Neural cell (in vitro differentiated cells): ENCODE measurements around the gene SERPINI2.

Experiments used
- EZH2 ChIP-seq: fragments of 200-600, 300-800 bp; shearing (Covaris generic), sonication (generic); IDR thresholded peaks from 2 replicates; pipeline ENCODE4 v1.6.1; 2014; ENCODE audit warnings: antibody characterized with exemption, low read length, borderline replicate concordance, mild to moderate bottlenecking; ENCODE audit not compliant: insufficient read depth, poor library complexity, severe bottlenecking
- POLR2AphosphoS5 ChIP-seq: IDR thresholded peaks from 2 replicates; pipeline ENCODE4 v1.6.1; 2012
- RAD21 ChIP-seq: fragments of 450-650 bp; conservative IDR thresholded peaks from 2 replicates; pipeline ENCODE4 v1.6.1; 2014; ENCODE audit warnings: antibody characterized with exemption, mild to moderate bottlenecking, moderate library complexity
- TF ChIP-seq, protein P1 (sequence below): fragments of 450-650 bp; IDR thresholded peaks from 2 replicates; pipeline ENCODE4 v1.5.1; 2014; ENCODE audit warnings: antibody characterized with exemption, mild to moderate bottlenecking, moderate library complexity; ENCODE audit not compliant: poor library complexity, severe bottlenecking

DNA sequence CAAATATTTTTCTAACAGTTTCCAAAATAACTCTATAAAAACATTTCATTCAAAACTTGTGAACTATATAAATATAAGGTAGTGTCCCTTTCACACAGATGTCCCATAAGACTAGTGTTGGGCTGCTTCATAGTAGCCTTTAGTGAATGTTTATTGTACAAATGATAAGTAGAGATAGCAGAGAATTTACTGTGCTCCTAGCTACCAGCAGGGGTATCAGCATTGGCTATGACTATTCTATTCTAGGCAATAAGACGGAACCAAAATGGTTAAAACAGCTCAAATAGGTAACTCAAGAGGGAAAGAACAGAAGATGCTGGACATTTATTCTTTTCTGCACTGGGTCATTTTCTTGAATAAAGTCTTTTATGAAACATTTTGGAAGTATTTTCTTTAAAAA lies 22.6 kb downstream of the SERPINI2 start:
- no peak for TF ChIP-seq EZH2
- TF ChIP-seq, protein P1, sequence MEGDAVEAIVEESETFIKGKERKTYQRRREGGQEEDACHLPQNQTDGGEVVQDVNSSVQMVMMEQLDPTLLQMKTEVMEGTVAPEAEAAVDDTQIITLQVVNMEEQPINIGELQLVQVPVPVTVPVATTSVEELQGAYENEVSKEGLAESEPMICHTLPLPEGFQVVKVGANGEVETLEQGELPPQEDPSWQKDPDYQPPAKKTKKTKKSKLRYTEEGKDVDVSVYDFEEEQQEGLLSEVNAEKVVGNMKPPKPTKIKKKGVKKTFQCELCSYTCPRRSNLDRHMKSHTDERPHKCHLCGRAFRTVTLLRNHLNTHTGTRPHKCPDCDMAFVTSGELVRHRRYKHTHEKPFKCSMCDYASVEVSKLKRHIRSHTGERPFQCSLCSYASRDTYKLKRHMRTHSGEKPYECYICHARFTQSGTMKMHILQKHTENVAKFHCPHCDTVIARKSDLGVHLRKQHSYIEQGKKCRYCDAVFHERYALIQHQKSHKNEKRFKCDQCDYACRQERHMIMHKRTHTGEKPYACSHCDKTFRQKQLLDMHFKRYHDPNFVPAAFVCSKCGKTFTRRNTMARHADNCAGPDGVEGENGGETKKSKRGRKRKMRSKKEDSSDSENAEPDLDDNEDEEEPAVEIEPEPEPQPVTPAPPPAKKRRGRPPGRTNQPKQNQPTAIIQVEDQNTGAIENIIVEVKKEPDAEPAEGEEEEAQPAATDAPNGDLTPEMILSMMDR: no peak
- no peak for TF ChIP-seq POLR2AphosphoS5
- TF ChIP-seq RAD21: no peak
